Thyroid gland (tissue), 4 donors: ENCODE data around the gene TMEM174. TPM values are rescaled to one million over a fixed set of nuclear protein-coding genes. Genes with fewer than 3 reads are reported as not detected.
A peak's percentile ranks its signal among the peaks of the same experiment; 100 is the strongest.

ENCODE experiments used
- DNase-seq, 2 donors: peaks; one replicate each; pipeline ENCODE4 v3.0.0-alpha.2; 2019
- H3K27ac ChIP-seq, 3 donors: fragments of 200-600 bp; sonication (generic); 1 replicate in 2 of 3; 2 replicates in 1 of 3; pipeline ENCODE4 v1.5.1; 2016 to 2019; ENCODE audit warnings: mild to moderate bottlenecking in 1 of 3, moderate library complexity in 1 of 3
- H3K27me3 ChIP-seq: fragments of 200-600 bp; sonication (generic); one replicate; pipeline ENCODE4 v1.5.1; 2019
- H3K36me3 ChIP-seq, 2 donors: fragments of 200-600 bp; sonication (generic); one replicate each; pipeline ENCODE4 v1.5.1; 2016 to 2019
- H3K4me1 ChIP-seq, 2 donors: fragments of 200-600 bp; sonication (generic); one replicate each; pipeline ENCODE4 v1.5.1; 2017 to 2019
- H3K4me3 ChIP-seq, 3 donors: fragments of 200-600 bp; sonication (generic); replicated peaks in 1 of 3; 1 replicate in 2 of 3; 2 replicates in 1 of 3; pipeline ENCODE4 v1.5.1; 2016; ENCODE audit warnings: mild to moderate bottlenecking in 1 of 3
- H3K9me3 ChIP-seq: fragments of 200-600 bp; sonication (generic); one replicate; pipeline ENCODE4 v1.5.1; 2017
- CTCF ChIP-seq, 6 experiments: fragments of 200-600 bp in 3 of 6; fragments of 450-650 bp in 3 of 6; sonication (generic) in 3 of 6; IDR thresholded peaks; one replicate each; pipeline ENCODE4 v1.5.1; 2016 to 2019; ENCODE audit warnings: antibody characterized with exemption in 6 of 6, mild to moderate bottlenecking in 2 of 6, inconsistent platforms in 1 of 6, moderate library complexity in 1 of 6
- POLR2A ChIP-seq, 2 donors: fragments of 450-650 bp; IDR thresholded peaks; one replicate each; pipeline ENCODE4 v1.6.1; 2017; ENCODE audit warnings: antibody characterized with exemption in 2 of 2, mild to moderate bottlenecking in 2 of 2, moderate library complexity in 1 of 2
- WGBS, 2 donors: methylation state at CpG; one replicate each; pipeline ENCODE4 v1.1.5; 2017; 5-methylcytosine and 5-hydroxymethylcytosine counted together
- intact Hi-C: fragments of 100-400 bp; cut with DNase I; formaldehyde crosslinking; loops from one replicate; pipeline ENCODE4 v1.15.1; 2023
- total RNA-seq, 4 donors: library from RNA; depleted of rRNA; stranded (reverse); fragments of >200 nt; gene quantifications; one replicate each; pipeline ENCODE4 v1.2.3, GENCODE V29; 2016

Gene TMEM174
- total RNA-seq, 4 donors from 2014 or later, result 0.22 to 1.5 (median 0.38) TPM; not detected in 1

- Histone ChIP-seq H3K27me3 (no peaks in the 10 kb centered on the region), H3K36me3 (no peaks in the 10 kb centered on the region), H3K4me3 (no peak overlapping the region), H3K9me3 (no peaks in the 10 kb centered on the region), H3K4me1 (peaks cover 15 to 26% of the 10 kb centered on the region in 2 donors), H3K27ac (peak overlapping the region; percentile 67 to 76 (median 75))
- TF ChIP-seq CTCF (IDR thresholded peaks at IDR 0.05) (no peak), POLR2A (IDR thresholded peaks at IDR 0.05) (no peak)
- intact Hi-C loops, result no loop called here
- DNase-seq, result peak; percentile 72 to 81
- WGBS, 2 donors, result 17 to 25% methylated on average over 14 to 15 of the region's 15 CpGs
Measured at GRCh38 chr5:73136055-73136562, 36.9 kb upstream of the TMEM174 start.

- H3K4me3 ChIP-seq, result no peak overlapping the region
- H3K27ac ChIP-seq, result peak overlapping the region in 1 of 3 donors; percentile 67
- TF ChIP-seq POLR2A (IDR thresholded peaks at IDR 0.05), result no peak
- no peak for TF ChIP-seq CTCF (IDR thresholded peaks at IDR 0.05)
- intact Hi-C loops, result no loop called here
- H3K4me1 ChIP-seq, result peaks cover 15 to 26% of the 10 kb centered on the region in 2 donors
- H3K27me3 ChIP-seq, result no peaks in the 10 kb centered on the region
- no peaks in the 10 kb centered on the region for H3K9me3 ChIP-seq
- no peak for DNase-seq
- WGBS, 2 donors, result 94 to 98% methylated on average over 10 of the region's 10 CpGs
- no peaks in the 10 kb centered on the region for H3K36me3 ChIP-seq
Measured at GRCh38 chr5:73137563-73138530, 35.1 kb upstream of the TMEM174 start.

GRCh38 chr5:73139485-73139884 lies 33.5 kb upstream of the TMEM174 start:
- no peak for TF ChIP-seq POLR2A (IDR thresholded peaks at IDR 0.05)
- no peak for TF ChIP-seq CTCF (IDR thresholded peaks at IDR 0.05)
- Histone ChIP-seq H3K9me3 (no peaks in the 10 kb centered on the region), H3K4me1 (peaks cover 15 to 26% of the 10 kb centered on the region in 2 donors), H3K27me3 (no peaks in the 10 kb centered on the region), H3K36me3 (no peaks in the 10 kb centered on the region), H3K4me3 (no peak overlapping the region), H3K27ac (no peak overlapping the region)
- WGBS, 2 donors, result 83 to 91% methylated on average over 3 of the region's 3 CpGs
- intact Hi-C loops, result no loop called here
- DNase-seq, result no peak

- Histone ChIP-seq H3K27me3 (no peaks in the 10 kb centered on the region), H3K27ac (no peak overlapping the region), H3K4me1 (peaks cover 14 to 22% of the 10 kb centered on the region in 2 donors), H3K4me3 (no peak overlapping the region), H3K36me3 (no peaks in the 10 kb centered on the region), H3K9me3 (no peaks in the 10 kb centered on the region)
- intact Hi-C loops, result no loop called here
- WGBS, 2 donors, result 100% methylated on average over 1 of the region's 1 CpG
- TF ChIP-seq POLR2A (IDR thresholded peaks at IDR 0.05), result no peak
- DNase-seq, result no peak
Measured at GRCh38 chr5:73140801-73141200, 32.2 kb upstream of the TMEM174 start.

- TF ChIP-seq POLR2A (IDR thresholded peaks at IDR 0.05) (no peak), CTCF (IDR thresholded peaks at IDR 0.05) (no peak)
- H3K4me1 ChIP-seq, result peaks cover 2 to 9% of the 10 kb centered on the region in 2 donors
- DNase-seq, result no peak
- H3K4me3 ChIP-seq, result no peak overlapping the region
- H3K36me3 ChIP-seq, result no peaks in the 10 kb centered on the region
- WGBS, 2 donors, result 83 to 85% methylated on average over 8 of the region's 8 CpGs
- no peaks in the 10 kb centered on the region for H3K27me3 ChIP-seq
- no peak overlapping the region for H3K27ac ChIP-seq
- H3K9me3 ChIP-seq, result no peaks in the 10 kb centered on the region
- intact Hi-C loops, result no loop called here
Measured at GRCh38 chr5:73142035-73142434, 31.0 kb upstream of the TMEM174 start.
